HG02943 (cell line): ENCODE results near the gene OTOS.

Experiments used
- ATAC-seq: cut with Tn5 transposase; IDR thresholded peaks from one replicate; pipeline ENCODE4 v1.9.1; 2021; ENCODE audit warnings: mild to moderate bottlenecking, low read depth, moderate library complexity; ENCODE audit not compliant: unreplicated experiment

The OTOS gene

GRCh38 chr2:240125742-240126141, 14.7 kb downstream of the OTOS start:
- ATAC-seq = no peak

GRCh38 chr2:240124651-240125030, 15.8 kb downstream of the OTOS start:
- ATAC-seq = no peak

GRCh38 chr2:240123821-240124650, 16.4 kb downstream of the OTOS start:
- ATAC-seq = no peak

GRCh38 chr2:240121675-240122074, 18.8 kb downstream of the OTOS start:
- no peak for ATAC-seq

GRCh38 chr2:240121190-240121589, 19.3 kb downstream of the OTOS start:
- no peak for ATAC-seq

GRCh38 chr2:240114233-240114632, 26.2 kb downstream of the OTOS start:
- no peak for ATAC-seq

GRCh38 chr2:240112914-240113690, 27.4 kb downstream of the OTOS start:
- no peak for ATAC-seq

- no peak for ATAC-seq
These were observed 29.2 kb downstream of the OTOS start for GRCh38 chr2:240111253-240111652.

GRCh38 chr2:240109386-240109785, 31.1 kb downstream of the OTOS start:
- ATAC-seq = no peak

GRCh38 chr2:240107477-240107796, 33.0 kb downstream of the OTOS start:
- no peak for ATAC-seq

GRCh38 chr2:240106765-240107476, 33.5 kb downstream of the OTOS start:
- ATAC-seq = no peak

- no peak for ATAC-seq
These were observed 34.5 kb downstream of the OTOS start for GRCh38 chr2:240105982-240106381.

GRCh38 chr2:240103136-240103535, 37.3 kb downstream of the OTOS start:
- no peak for ATAC-seq

GRCh38 chr2:240098349-240098748, 42.1 kb downstream of the OTOS start:
- ATAC-seq = no peak

GRCh38 chr2:240095556-240096523, 44.6 kb downstream of the OTOS start:
- ATAC-seq = no peak

- ATAC-seq = no peak
These were observed 51.2 kb downstream of the OTOS start for GRCh38 chr2:240089306-240089705.
